ENCODE results near the gene NACC2. TPM values are rescaled to one million over a fixed set of nuclear protein-coding genes. Genes with fewer than 3 reads are reported as not detected.

NACC2 gene
- total and polyA plus RNA-seq, 8 donors = 4.1 to 69.2 (median 10.0) TPM

DNA sequence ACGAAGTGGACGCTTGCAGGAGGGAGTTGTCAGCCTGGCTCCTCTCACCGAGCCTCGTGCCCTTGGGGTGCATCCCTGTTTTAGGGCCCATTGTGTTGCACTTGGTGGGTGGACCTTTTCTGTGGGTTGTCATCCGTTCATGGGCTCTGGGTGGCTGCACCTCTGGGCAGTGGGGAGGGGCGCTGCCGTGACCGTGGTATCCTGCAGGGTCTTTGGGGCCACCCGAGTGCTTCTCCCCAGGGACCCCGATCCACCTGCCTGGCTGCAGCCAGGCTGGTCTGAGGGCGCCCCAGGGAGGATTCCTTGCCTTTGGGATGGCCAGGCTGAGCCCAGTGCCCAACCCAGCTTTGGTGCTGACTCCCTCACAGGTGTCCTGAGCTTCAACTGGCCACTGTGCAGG is 92.9 kb downstream of the NACC2 start:
- no peak for DNase-seq
- H3K4me1 ChIP-seq = peaks cover 8 to 27% (median 17%) of the 10 kb centered on the region in 4 donors
- WGBS, 5 donors = 92 to 100% (median 94%) methylated on average over 6 to 11 of the region's 11 CpGs
- no peaks in the 10 kb centered on the region for H3K36me3 ChIP-seq
- H3K9me3 ChIP-seq = no peaks in the 10 kb centered on the region
- H3K4me3 ChIP-seq = no peak overlapping the region
- intact Hi-C loops (cut with DNase I; ENCODE audit: low total_unique reads) = no loop called here
- H3K27me3 ChIP-seq = no peaks in the 10 kb centered on the region
- TF ChIP-seq POLR2A (IDR thresholded peaks at IDR 0.05) = no peak
- TF ChIP-seq, protein P1, sequence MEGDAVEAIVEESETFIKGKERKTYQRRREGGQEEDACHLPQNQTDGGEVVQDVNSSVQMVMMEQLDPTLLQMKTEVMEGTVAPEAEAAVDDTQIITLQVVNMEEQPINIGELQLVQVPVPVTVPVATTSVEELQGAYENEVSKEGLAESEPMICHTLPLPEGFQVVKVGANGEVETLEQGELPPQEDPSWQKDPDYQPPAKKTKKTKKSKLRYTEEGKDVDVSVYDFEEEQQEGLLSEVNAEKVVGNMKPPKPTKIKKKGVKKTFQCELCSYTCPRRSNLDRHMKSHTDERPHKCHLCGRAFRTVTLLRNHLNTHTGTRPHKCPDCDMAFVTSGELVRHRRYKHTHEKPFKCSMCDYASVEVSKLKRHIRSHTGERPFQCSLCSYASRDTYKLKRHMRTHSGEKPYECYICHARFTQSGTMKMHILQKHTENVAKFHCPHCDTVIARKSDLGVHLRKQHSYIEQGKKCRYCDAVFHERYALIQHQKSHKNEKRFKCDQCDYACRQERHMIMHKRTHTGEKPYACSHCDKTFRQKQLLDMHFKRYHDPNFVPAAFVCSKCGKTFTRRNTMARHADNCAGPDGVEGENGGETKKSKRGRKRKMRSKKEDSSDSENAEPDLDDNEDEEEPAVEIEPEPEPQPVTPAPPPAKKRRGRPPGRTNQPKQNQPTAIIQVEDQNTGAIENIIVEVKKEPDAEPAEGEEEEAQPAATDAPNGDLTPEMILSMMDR (IDR thresholded peaks at IDR 0.05) = no peak
- TF ChIP-seq EP300 (IDR thresholded peaks at IDR 0.05) = no peak
- no peak for TF ChIP-seq POLR2AphosphoS5 (IDR thresholded peaks at IDR 0.05)
- no peak overlapping the region for H3K27ac ChIP-seq

DNA sequence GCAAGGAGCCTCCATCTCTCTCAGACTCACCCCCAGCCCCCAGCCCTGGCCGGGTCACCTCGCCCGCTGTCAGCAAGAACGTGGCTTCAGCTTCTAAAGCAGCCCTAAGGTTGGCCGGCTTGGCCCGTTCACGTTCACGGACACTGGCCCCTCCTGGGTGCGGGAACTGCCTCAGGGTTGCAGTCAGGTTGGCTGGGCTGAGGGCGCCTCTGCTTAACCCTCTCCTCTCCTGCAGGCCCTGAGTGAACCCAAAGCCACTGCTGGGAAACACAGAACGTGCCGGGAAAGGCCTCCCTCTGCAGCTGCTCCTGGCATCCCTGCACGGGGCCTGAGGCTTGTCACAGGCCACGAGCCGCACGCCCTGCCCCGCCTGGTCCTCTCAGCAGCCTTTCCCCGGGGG is 93.9 kb downstream of the NACC2 start:
- no peaks in the 10 kb centered on the region for H3K9me3 ChIP-seq
- DNase-seq = no peak
- no peaks in the 10 kb centered on the region for H3K27me3 ChIP-seq
- H3K4me1 ChIP-seq = peaks cover 8 to 27% (median 15%) of the 10 kb centered on the region in 4 donors
- TF ChIP-seq, protein P1 (IDR thresholded peaks at IDR 0.05) = no peak
- TF ChIP-seq POLR2AphosphoS5 (IDR thresholded peaks at IDR 0.05) = no peak
- TF ChIP-seq POLR2A (IDR thresholded peaks at IDR 0.05) = no peak
- no peak overlapping the region for H3K27ac ChIP-seq
- H3K36me3 ChIP-seq = no peaks in the 10 kb centered on the region
- no peak overlapping the region for H3K4me3 ChIP-seq
- WGBS, 5 donors = 46 to 56% (median 50%) methylated on average over 11 to 18 of the region's 18 CpGs
- intact Hi-C loops (cut with DNase I; ENCODE audit: low total_unique reads) = no loop called here

DNA sequence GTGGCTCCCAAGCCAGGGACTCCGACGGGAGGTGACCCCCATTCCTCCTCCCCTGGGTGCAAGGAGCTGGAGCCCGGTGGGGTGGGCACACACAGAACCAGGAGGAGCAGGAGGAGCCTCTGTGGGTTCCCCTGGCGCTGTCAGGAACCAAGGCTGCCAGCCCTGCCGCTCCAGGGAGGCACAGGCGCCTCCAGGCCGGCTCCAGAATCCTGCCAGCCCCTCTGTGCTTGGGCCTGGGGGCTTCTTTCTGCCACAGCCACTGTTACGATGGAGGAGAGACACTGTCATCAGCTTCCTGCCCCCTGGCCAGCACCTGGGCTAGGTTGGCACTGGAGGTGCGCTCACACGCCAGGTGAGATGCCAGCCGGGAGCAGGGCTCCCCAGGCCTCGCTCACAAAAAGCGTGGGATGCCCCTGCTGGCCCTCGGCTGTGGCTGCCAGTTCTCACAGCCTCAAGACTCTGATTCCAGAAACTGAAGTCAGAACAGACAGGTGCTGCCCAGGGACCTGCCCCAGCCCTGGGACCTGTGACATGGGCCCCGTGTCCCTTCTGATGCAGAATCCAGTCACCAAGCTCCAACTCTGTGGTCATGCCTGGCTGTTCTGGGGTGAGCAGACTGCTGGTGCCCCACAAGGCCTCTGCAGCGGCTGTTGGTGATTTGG is 96.5 kb downstream of the NACC2 start:
- WGBS, 5 donors = 86 to 95% (median 87%) methylated on average over 7 to 16 of the region's 16 CpGs
- Histone ChIP-seq H3K27ac (no peak overlapping the region), H3K27me3 (no peaks in the 10 kb centered on the region), H3K36me3 (no peaks in the 10 kb centered on the region), H3K4me3 (no peak overlapping the region), H3K4me1 (peaks cover 4 to 28% (median 15%) of the 10 kb centered on the region in 4 donors), H3K9me3 (no peaks in the 10 kb centered on the region)
- intact Hi-C loops (cut with DNase I; ENCODE audit: low total_unique reads) = no loop called here
- no peak for DNase-seq
- TF ChIP-seq POLR2AphosphoS5 (IDR thresholded peaks at IDR 0.05) (no peak), EP300 (IDR thresholded peaks at IDR 0.05) (no peak), POLR2A (IDR thresholded peaks at IDR 0.05) (no peak)
- TF ChIP-seq, protein P1 (IDR thresholded peaks at IDR 0.05) = no peak

DNA sequence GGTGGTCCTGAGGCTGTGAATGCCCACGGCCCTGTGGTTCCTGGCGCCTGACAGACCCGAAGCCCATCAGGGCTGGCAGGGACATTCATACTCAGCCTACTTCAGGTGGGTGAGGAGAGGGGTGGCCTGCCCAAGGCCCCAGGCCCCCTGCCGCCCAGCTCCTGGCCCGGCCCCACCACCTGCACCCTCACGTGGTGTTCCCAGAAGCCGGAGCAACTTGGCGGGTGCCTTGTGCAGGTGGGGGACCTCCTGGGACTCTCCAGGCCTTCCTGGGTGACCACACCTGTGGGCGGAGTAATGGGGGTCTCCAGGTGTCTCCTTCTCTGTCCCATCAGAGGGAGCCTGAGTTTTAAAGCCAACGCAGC is 97.1 kb downstream of the NACC2 start:
- no peaks in the 10 kb centered on the region for H3K9me3 ChIP-seq
- intact Hi-C loops (cut with DNase I; ENCODE audit: low total_unique reads) = no loop called here
- peaks cover 4 to 28% (median 15%) of the 10 kb centered on the region in 4 donors for H3K4me1 ChIP-seq
- DNase-seq = no peak
- 74 to 95% (median 84%) methylated on average over 3 to 10 of the region's 10 CpGs for WGBS, 5 donors
- H3K27me3 ChIP-seq = no peaks in the 10 kb centered on the region
- no peaks in the 10 kb centered on the region for H3K36me3 ChIP-seq
- TF ChIP-seq, protein P1 (IDR thresholded peaks at IDR 0.05) = no peak
- TF ChIP-seq EP300 (IDR thresholded peaks at IDR 0.05) (no peak), POLR2AphosphoS5 (IDR thresholded peaks at IDR 0.05) (no peak), POLR2A (IDR thresholded peaks at IDR 0.05) (no peak)
- no peak overlapping the region for H3K4me3 ChIP-seq
- H3K27ac ChIP-seq = no peak overlapping the region
